Cardiac muscle cell (in vitro differentiated cells and primary cell): Measurements from ENCODE around the gene HS3ST3B1. TPM values are rescaled to one million over a fixed set of nuclear protein-coding genes. Genes with fewer than 3 reads are reported as not detected.
A peak's percentile ranks its signal among the peaks of the same experiment; 100 is the strongest.

Source experiments
- DNase-seq, 2 donors: peaks; one replicate each; pipeline versions ENCODE4 v3.0.0 to v3.0.0-alpha.2; 2010 to 2017; ENCODE audit warnings: low read depth in 1 of 2, low spot score in 1 of 2
- H3K27ac ChIP-seq: fragments of 200-600 bp; sonication (generic); 2 replicates; pipeline ENCODE4 v1.5.1; 2016
- H3K27me3 ChIP-seq: fragments of 200-600 bp; sonication (generic); 2 replicates; pipeline ENCODE4 v1.6.0; 2016; ENCODE audit warnings: control low read depth
- H3K36me3 ChIP-seq: fragments of 200-600 bp; sonication (generic); 2 replicates; pipeline ENCODE4 v1.5.1; 2016; ENCODE audit warnings: control low read depth
- H3K4me1 ChIP-seq: fragments of 200-600 bp; sonication (generic); 2 replicates; pipeline ENCODE4 v1.8.1; 2017; ENCODE audit warnings: low read depth, mild to moderate bottlenecking, mixed run types
- H3K4me3 ChIP-seq: fragments of 200-600 bp; sonication (generic); 2 replicates; pipeline ENCODE4 v1.5.1; 2016; ENCODE audit warnings: mild to moderate bottlenecking
- H3K9me3 ChIP-seq: fragments of 200-600 bp; sonication (generic); 2 replicates; pipeline ENCODE4 v1.5.1; 2017; ENCODE audit warnings: low read depth, mild to moderate bottlenecking, control low read depth
- CTCF ChIP-seq: IDR thresholded peaks from 2 replicates; pipeline ENCODE4 v1.5.1; 2012; ENCODE audit warnings: low read depth, mild to moderate bottlenecking, low read length
- polyA plus RNA-seq: library from polyadenylated mRNA; unstranded; fragments of >200 nt; fragmentation: Nextera tagmentation; extraction: Ambion mirVana; gene quantifications from 2 replicates; pipeline ENCODE4 v1.2.1, GENCODE V29; 2016
- total RNA-seq: library from RNA; depleted of rRNA; stranded (reverse); fragments of >200 nt; gene quantifications from 2 replicates; pipeline ENCODE4 v1.2.3, GENCODE V29; 2016

Gene HS3ST3B1
- total and polyA plus RNA-seq, 2 experiments from 2014 or later, result 2.1 to 7.9 TPM

GRCh38 chr17:14387036-14387435 is 86.2 kb downstream of the HS3ST3B1 start:
- Histone ChIP-seq H3K36me3 (no peaks in the 10 kb centered on the region), H3K27ac (no peak overlapping the region), H3K4me1 (no peaks in the 10 kb centered on the region), H3K27me3 (no peaks in the 10 kb centered on the region), H3K9me3 (no peaks in the 10 kb centered on the region), H3K4me3 (no peak overlapping the region)
- no peak for TF ChIP-seq CTCF
- DNase-seq, result no peak

GRCh38 chr17:14389681-14390080 is 88.8 kb downstream of the HS3ST3B1 start:
- peak in 1 of 2 donors; percentile 21 for DNase-seq

GRCh38 chr17:14393723-14394122 is 92.8 kb downstream of the HS3ST3B1 start:
- DNase-seq, result no peak

More at GRCh38 chr17:14389681-14390080, 88.8 kb downstream of the HS3ST3B1 start:
- Histone ChIP-seq H3K27me3 (no peaks in the 10 kb centered on the region), H3K4me1 (no peaks in the 10 kb centered on the region), H3K27ac (no peak overlapping the region), H3K4me3 (no peak overlapping the region), H3K36me3 (no peaks in the 10 kb centered on the region), H3K9me3 (no peaks in the 10 kb centered on the region)
- TF ChIP-seq CTCF, result no peak

GRCh38 chr17:14395255-14395654 is 94.4 kb downstream of the HS3ST3B1 start:
- H3K4me3 ChIP-seq, result no peak overlapping the region
- no peak for TF ChIP-seq CTCF

More at GRCh38 chr17:14393723-14394122, 92.8 kb downstream of the HS3ST3B1 start:
- Histone ChIP-seq H3K9me3 (no peaks in the 10 kb centered on the region), H3K4me1 (no peaks in the 10 kb centered on the region), H3K4me3 (no peak overlapping the region), H3K27ac (no peak overlapping the region), H3K27me3 (no peaks in the 10 kb centered on the region), H3K36me3 (no peaks in the 10 kb centered on the region)
- TF ChIP-seq CTCF, result no peak

GRCh38 chr17:14396547-14396946 is 95.7 kb downstream of the HS3ST3B1 start:
- Histone ChIP-seq H3K4me3 (no peak overlapping the region), H3K36me3 (no peaks in the 10 kb centered on the region), H3K9me3 (no peaks in the 10 kb centered on the region), H3K4me1 (no peaks in the 10 kb centered on the region), H3K27ac (no peak overlapping the region), H3K27me3 (no peaks in the 10 kb centered on the region)
- no peak for TF ChIP-seq CTCF
- DNase-seq, result peak in 1 of 2 donors; percentile 28

More at GRCh38 chr17:14395255-14395654, 94.4 kb downstream of the HS3ST3B1 start:
- Histone ChIP-seq H3K9me3 (no peaks in the 10 kb centered on the region), H3K27me3 (no peaks in the 10 kb centered on the region), H3K4me1 (no peaks in the 10 kb centered on the region), H3K36me3 (no peaks in the 10 kb centered on the region), H3K27ac (no peak overlapping the region)
- DNase-seq, result no peak

- H3K27ac ChIP-seq, result no peak overlapping the region
- H3K27me3 ChIP-seq, result no peaks in the 10 kb centered on the region
- H3K36me3 ChIP-seq, result no peaks in the 10 kb centered on the region
- no peak for TF ChIP-seq CTCF
- H3K9me3 ChIP-seq, result no peaks in the 10 kb centered on the region
- no peak overlapping the region for H3K4me3 ChIP-seq
- H3K4me1 ChIP-seq, result no peaks in the 10 kb centered on the region
- DNase-seq, result no peak
These were observed 97.9 kb downstream of the HS3ST3B1 start for GRCh38 chr17:14398766-14399165.
